Mucosa of descending colon (tissue), 3 donors: Measurements from ENCODE around the gene ECSCR. TPM values are rescaled to one million over a fixed set of nuclear protein-coding genes. Genes with fewer than 3 reads are reported as not detected.

ENCODE experiments used
- ATAC-seq: fragments of 200-7000 bp; cut with Tn5 transposase; one replicate; pipeline ENCODE4 v1.9.1; 2020; ENCODE audit warnings: mild to moderate bottlenecking, moderate library complexity
- DNase-seq, 3 donors: peaks; one replicate each; pipeline ENCODE4 v3.0.0-alpha.2; 2020
- H3K36me3 ChIP-seq: fragments of 200-600 bp; one replicate; pipeline ENCODE4 v1.8.0; 2021; ENCODE audit warnings: low read depth, mild to moderate bottlenecking
- H3K4me1 ChIP-seq: fragments of 200-600 bp; one replicate; pipeline ENCODE4 v1.8.0; 2021; ENCODE audit warnings: low read depth, mild to moderate bottlenecking
- H3K4me3 ChIP-seq: fragments of 200-600 bp; one replicate; pipeline ENCODE4 v1.8.0; 2021; ENCODE audit warnings: mild to moderate bottlenecking
- H3K9me3 ChIP-seq: fragments of 200-600 bp; one replicate; pipeline ENCODE4 v1.8.0; 2021; ENCODE audit warnings: mild to moderate bottlenecking
- CTCF ChIP-seq: fragments of 200-600 bp; IDR thresholded peaks from one replicate; pipeline ENCODE4 v1.8.0; 2022; ENCODE audit warnings: antibody characterized with exemption, mild to moderate bottlenecking
- intact Hi-C, 2 donors: fragments of 100-400 bp; cut with DNase I in 1 of 2; cut with micrococcal nuclease in 1 of 2; formaldehyde crosslinking; loops; one replicate each; pipeline versions ENCODE4 v1.11.0 to v1.11.1; 2022; cut with DNase I, micrococcal nuclease
- total RNA-seq, 3 donors: library from RNA; stranded (reverse); fragmentation: NEBNext Ultra II Directional in 2 of 3; extraction: Animal tissue kit (Norgen Biotek cat#: 25700) in 2 of 3; gene quantifications; one replicate each; pipeline versions ENCODE4 v1.2.1 to v1.2.4, GENCODE V29; 2021 to 2023
- donor health status: DM: no; HTN: no; CAD: no; lungs with moderate emphysema.
- donor health status: DM: no; HTN: no; CAD: no.
- donor health status: DM: no; HTN: yes; CAD: no.

The ECSCR gene
- total RNA-seq, 3 donors from 2014 or later, result 3.4 to 8.5 (median 7.9) TPM

- intact Hi-C loops, result no loop called here
- ATAC-seq (no peak), DNase-seq (no peak)
- Histone ChIP-seq H3K36me3 (no peaks in the 10 kb centered on the region), H3K4me1 (peaks cover 3% of the 10 kb centered on the region), H3K4me3 (no peak overlapping the region), H3K9me3 (no peaks in the 10 kb centered on the region)
- TF ChIP-seq CTCF, result no peak
Measured at GRCh38 chr5:139435676-139436075, 26.9 kb downstream of the ECSCR start.

GRCh38 chr5:139431706-139432105, 30.8 kb downstream of the ECSCR start:
- H3K4me1 ChIP-seq, result no peaks in the 10 kb centered on the region

GRCh38 chr5:139430015-139430414, 32.5 kb downstream of the ECSCR start:
- no peak for DNase-seq
- no peaks in the 10 kb centered on the region for H3K9me3 ChIP-seq
- H3K4me1 ChIP-seq, result no peaks in the 10 kb centered on the region
- intact Hi-C loops, result no loop called here
- H3K36me3 ChIP-seq, result no peaks in the 10 kb centered on the region
- TF ChIP-seq CTCF, result no peak
- ATAC-seq, result no peak
- no peak overlapping the region for H3K4me3 ChIP-seq

More at GRCh38 chr5:139431706-139432105, 30.8 kb downstream of the ECSCR start:
- TF ChIP-seq CTCF, result no peak
- ATAC-seq, result no peak
- Histone ChIP-seq H3K36me3 (no peaks in the 10 kb centered on the region), H3K9me3 (no peaks in the 10 kb centered on the region), H3K4me3 (no peak overlapping the region)
- intact Hi-C loops, result no loop called here
- no peak for DNase-seq

- intact Hi-C loops, result no loop called here
- no peak for ATAC-seq
- Histone ChIP-seq H3K4me1 (no peaks in the 10 kb centered on the region), H3K9me3 (no peaks in the 10 kb centered on the region), H3K4me3 (no peak overlapping the region), H3K36me3 (no peaks in the 10 kb centered on the region)
- TF ChIP-seq CTCF, result no peak
- no peak for DNase-seq
Measured at GRCh38 chr5:139426203-139426885, 36.2 kb downstream of the ECSCR start.

- Histone ChIP-seq H3K4me1 (no peaks in the 10 kb centered on the region), H3K36me3 (no peaks in the 10 kb centered on the region), H3K4me3 (no peak overlapping the region), H3K9me3 (no peaks in the 10 kb centered on the region)
- intact Hi-C loops, result no loop called here
- DNase-seq (no peak), ATAC-seq (no peak)
- TF ChIP-seq CTCF, result no peak
Measured at GRCh38 chr5:139425497-139425896, 37.0 kb downstream of the ECSCR start.
